ENCODE results near the gene ZBTB9.

Gene ZBTB9

DNA sequence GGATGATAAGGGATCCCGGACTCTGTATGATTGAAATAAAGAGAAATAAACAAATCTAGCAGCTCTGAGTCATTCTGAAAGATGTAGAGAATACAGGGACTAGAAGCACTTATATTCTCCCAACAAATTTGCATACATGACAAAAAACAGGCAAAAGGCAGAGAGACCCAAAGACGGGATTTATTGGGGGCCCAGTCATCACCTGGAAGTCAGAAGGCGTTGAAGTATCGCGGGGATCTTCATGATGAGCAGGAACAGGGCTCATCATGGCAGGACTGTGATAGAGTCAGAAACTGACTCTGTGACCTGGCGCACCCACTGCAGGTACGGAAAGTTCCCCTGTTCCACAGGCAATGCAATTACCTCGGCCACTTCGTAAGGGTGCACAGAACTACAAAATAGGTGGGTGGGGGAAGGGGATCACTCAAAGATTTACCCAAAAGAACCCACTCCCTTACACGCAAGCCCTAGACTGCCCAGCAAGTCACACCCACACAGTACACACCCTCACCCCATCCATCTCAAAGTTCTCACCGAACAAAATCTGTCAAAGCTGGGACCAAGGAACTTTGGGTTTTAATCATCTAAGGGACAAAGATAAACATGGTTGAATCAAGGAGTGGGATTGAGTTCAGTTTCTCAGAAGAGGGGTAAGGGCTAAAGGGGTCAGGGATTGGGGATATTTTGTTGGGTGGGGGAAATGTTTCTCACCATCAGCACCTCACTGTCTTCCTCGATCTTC is 37.8 kb upstream of the ZBTB9 start:
- DNase-seq (ENCODE audit: low read depth), result no peak
- peak overlapping the region; percentile 69 for H3K4me3 ChIP-seq (ENCODE audit: low read depth, low read length)
- TF ChIP-seq, protein P1, sequence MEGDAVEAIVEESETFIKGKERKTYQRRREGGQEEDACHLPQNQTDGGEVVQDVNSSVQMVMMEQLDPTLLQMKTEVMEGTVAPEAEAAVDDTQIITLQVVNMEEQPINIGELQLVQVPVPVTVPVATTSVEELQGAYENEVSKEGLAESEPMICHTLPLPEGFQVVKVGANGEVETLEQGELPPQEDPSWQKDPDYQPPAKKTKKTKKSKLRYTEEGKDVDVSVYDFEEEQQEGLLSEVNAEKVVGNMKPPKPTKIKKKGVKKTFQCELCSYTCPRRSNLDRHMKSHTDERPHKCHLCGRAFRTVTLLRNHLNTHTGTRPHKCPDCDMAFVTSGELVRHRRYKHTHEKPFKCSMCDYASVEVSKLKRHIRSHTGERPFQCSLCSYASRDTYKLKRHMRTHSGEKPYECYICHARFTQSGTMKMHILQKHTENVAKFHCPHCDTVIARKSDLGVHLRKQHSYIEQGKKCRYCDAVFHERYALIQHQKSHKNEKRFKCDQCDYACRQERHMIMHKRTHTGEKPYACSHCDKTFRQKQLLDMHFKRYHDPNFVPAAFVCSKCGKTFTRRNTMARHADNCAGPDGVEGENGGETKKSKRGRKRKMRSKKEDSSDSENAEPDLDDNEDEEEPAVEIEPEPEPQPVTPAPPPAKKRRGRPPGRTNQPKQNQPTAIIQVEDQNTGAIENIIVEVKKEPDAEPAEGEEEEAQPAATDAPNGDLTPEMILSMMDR (conservative IDR thresholded peaks at IDR 0.05; ENCODE audit: low read depth, low read length), result no peak

DNA sequence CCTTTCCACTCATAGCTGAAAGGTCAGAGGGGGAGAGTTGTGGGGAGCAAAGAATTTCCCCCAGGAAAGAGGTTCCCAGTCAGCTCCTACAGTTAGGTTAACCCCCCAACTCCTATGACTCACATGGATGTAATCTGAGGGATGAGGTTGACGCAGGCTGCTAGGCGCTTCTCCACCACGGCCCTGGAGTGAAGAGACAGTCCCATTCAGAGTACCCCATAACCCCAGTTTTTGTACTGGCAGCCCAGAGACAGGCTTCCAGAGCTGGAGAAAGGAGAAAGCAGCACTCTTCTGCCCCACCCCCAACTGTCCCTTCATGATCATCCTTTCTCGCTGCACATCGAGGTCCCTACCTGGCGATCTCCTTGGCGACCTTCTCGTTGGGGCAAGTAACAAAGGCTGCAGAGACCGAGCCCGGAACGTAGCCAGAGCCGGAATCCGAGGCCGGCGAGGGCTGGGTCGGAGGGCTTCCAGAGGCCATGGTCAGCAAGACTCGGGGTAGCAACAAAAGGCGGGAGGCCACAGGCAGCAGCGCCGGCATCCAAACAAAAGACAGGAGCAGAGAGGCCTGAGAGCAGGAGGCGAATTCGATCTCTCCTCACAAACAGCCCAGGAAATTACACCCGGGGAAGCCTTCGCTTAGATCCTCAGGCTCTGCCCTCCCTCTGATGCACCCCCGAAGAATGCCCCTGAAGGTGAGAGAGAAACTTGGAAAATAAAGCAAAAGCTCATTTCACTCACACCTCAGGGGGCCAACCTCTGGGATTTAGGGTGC is 37.1 kb upstream of the ZBTB9 start:
- TF ChIP-seq, protein P1 (conservative IDR thresholded peaks at IDR 0.05; ENCODE audit: low read depth, low read length), result no peak
- DNase-seq (ENCODE audit: low read depth), result peak; percentile 81
- peak overlapping the region; percentile 69 for H3K4me3 ChIP-seq (ENCODE audit: low read depth, low read length)

DNA sequence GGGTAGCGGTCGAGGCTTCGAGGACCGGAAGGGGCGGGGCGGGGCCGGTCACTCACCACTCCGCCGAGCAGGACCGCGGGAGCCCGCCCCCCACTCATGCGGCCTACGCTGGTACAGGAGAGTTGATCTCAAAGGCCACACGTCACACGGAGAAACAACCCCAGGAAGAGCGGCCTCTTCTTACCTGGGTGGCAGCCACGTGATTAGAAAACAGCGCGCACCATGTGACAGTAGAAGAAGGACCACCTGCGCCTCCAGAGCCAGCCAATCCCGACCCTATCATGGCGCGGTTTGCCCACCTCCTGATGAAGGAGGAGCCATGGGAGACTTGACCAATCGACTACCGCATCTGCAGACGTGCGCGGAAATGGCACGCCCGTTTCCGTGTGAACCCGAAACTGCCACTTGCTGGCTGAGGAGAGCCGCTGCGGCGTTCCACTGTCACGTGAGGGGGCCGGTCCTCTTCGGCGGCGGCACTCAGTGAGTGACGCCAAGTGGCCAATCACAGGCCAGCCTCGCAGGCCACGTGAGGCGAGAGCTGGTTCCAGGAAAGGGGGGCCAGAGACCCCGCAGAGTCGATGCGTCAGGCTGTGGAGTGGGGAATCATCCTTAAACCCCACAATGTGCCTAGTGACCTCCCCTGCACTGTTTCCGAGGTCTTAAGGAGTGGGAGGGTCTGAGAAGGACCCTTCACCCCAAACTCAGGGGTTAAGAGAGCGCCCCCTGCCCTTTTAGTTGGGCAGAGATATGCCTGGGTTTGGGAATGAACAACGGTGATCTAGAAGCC is 36.3 kb upstream of the ZBTB9 start, which contains the start of gene CUTA:
CUTA (minus strand) TSS at position 205 of the 787 bp plus-strand sequence; CDS start at position 98, 107 bp downstream.
- peak; percentile 100 for DNase-seq (ENCODE audit: low read depth)
- peak within 1 kb of the TSS; percentile 69 for H3K4me3 ChIP-seq (ENCODE audit: low read depth, low read length)
- TF ChIP-seq, protein P1 (conservative IDR thresholded peaks at IDR 0.05; ENCODE audit: low read depth, low read length), result peak; percentile 50

DNA sequence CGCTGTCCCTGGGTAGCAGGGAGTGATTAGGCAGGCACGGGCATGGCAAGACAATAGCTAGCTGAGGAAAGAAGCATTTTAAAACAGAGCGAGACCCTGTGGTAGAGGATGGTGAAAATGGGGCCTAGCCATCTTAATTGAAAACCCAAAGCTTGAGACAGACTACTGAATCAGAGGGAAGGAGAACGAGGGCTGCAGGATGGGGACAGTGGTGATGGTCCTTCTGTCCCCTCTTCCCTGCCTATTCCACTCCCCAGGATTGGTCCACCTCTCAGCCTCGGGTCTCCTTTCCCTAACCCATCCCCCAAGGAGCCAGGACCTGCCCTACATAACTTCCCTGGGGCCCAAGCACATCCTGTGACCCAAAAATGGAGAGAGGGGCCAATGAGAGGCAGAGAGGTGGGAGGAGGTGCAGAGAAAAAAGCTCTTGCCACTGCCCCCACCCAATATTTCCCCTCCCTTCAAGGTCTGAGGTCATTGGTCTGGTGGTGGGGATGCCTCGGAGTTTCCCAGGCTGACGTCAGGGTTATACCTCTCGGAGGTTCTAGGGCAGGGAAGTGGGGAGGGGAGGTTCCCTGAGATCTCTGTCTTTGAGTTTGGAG is 35.6 kb upstream of the ZBTB9 start:
- peak; percentile 50 for DNase-seq (ENCODE audit: low read depth)
- TF ChIP-seq, protein P1 (conservative IDR thresholded peaks at IDR 0.05; ENCODE audit: low read depth, low read length), result no peak
- H3K4me3 ChIP-seq (ENCODE audit: low read depth, low read length), result peak overlapping the region; percentile 49

DNA sequence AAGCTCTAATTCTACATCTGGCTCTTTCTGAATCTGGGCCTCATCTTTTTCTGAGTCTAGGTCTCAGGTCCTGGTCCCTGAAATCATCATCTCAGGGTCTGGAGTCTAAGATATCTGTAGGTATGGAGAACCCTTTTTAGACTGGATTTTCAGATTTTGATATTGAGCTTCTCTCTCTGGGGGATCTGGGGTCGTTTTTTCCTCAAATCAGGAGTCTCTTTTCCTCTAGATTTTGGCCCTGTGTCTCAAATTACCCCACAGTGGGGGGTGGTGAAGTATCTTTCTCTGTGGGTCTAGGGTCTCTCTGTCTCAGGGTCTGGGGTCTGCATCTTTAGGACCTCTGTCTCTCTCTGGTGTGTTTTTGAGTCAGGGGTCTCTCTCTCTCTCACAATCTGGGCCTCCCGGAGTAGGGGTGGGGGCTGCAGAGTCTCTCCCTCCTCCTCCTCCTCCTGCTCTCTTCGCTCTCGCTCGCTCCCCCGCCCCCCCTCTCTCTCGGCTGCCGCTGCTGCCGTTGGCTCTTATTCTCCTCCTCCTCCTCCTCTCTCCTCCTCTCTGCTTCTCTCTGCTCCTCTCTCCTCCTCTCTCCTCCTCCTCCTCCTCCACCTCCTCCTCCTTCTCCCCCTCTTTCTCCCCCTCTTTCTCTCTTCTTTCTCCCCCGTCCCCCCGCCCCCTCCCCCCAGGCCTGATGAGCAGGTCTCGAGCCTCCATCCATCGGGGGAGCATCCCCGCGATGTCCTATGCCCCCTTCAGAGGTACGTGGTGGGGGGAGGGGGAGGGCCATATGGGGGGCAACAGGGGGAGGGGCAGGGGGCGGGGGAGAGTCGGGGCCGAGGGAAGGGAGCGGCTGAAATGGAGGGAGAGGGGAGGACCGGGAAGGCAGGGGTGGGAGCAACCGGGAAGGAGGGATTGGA is 34.5 kb upstream of the ZBTB9 start, which contains the start of gene SYNGAP1:
SYNGAP1 (plus strand) TSS at position 486 of the 911 bp plus-strand sequence; CDS start at position 686, 200 bp downstream.
- TF ChIP-seq, protein P1 (conservative IDR thresholded peaks at IDR 0.05; ENCODE audit: low read depth, low read length), result no peak
- H3K4me3 ChIP-seq (ENCODE audit: low read depth, low read length), result peak within 1 kb of the TSS; percentile 58
- DNase-seq (ENCODE audit: low read depth), result peak; percentile 66

Data from choroid plexus epithelial cell (primary cell).